Osteoblast (primary cell): ENCODE data around the gene BAZ2B. TPM values are rescaled to one million over a fixed set of nuclear protein-coding genes. Genes with fewer than 3 reads are reported as not detected.

Experiments
- DNase-seq: peaks from one replicate; pipeline ENCODE4 v3.0.0; 2011; ENCODE audit warnings: low spot score, mixed read lengths; ENCODE audit not compliant: insufficient read length; ENCODE audit errors: missing footprints
- H2AFZ ChIP-seq: 2 replicates; pipeline ENCODE4 v1.6.0; 2011; ENCODE audit warnings: mild to moderate bottlenecking, low read length
- H3K27ac ChIP-seq: 2 replicates; pipeline ENCODE4 v1.5.1; 2011; ENCODE audit warnings: mild to moderate bottlenecking, low read depth, low read length, moderate library complexity
- H3K27me3 ChIP-seq: 2 replicates; pipeline ENCODE4 v1.6.0; 2012; ENCODE audit warnings: mild to moderate bottlenecking, control low read depth, inconsistent platforms, low read length, moderate library complexity; ENCODE audit not compliant: insufficient read depth
- H3K36me3 ChIP-seq: 2 replicates; pipeline ENCODE4 v1.5.1; 2011; ENCODE audit warnings: mild to moderate bottlenecking, low read length, control low read depth, moderate library complexity; ENCODE audit not compliant: insufficient read depth
- H3K4me1 ChIP-seq: 2 replicates; pipeline ENCODE4 v1.5.1; 2011; ENCODE audit warnings: mild to moderate bottlenecking, low read length, control low read depth, moderate library complexity; ENCODE audit not compliant: insufficient read depth
- H3K4me2 ChIP-seq: 2 replicates; pipeline ENCODE4 v1.6.0; 2011; ENCODE audit warnings: mild to moderate bottlenecking, low read length; ENCODE audit not compliant: insufficient read depth
- H3K4me3 ChIP-seq: fragments of 200-600 bp; sonication (generic); 3 replicates; pipeline ENCODE4 v1.5.1; 2012; ENCODE audit warnings: mild to moderate bottlenecking, low read length, inconsistent platforms; ENCODE audit not compliant: insufficient read depth
- H3K79me2 ChIP-seq: 2 replicates; pipeline ENCODE4 v1.6.0; 2012; ENCODE audit warnings: mild to moderate bottlenecking, low read length, control low read depth, inconsistent platforms; ENCODE audit not compliant: insufficient read depth
- H3K9me3 ChIP-seq: 2 replicates; pipeline ENCODE4 v1.5.1; 2011; ENCODE audit warnings: low read depth, low read length, control low read depth
- H4K20me1 ChIP-seq: 2 replicates; pipeline ENCODE4 v1.6.0; 2012; ENCODE audit warnings: mild to moderate bottlenecking, low read length, control low read depth; ENCODE audit not compliant: insufficient read depth
- CTCF ChIP-seq: IDR thresholded peaks from 2 replicates; pipeline ENCODE4 v1.5.1; 2011; ENCODE audit warnings: mild to moderate bottlenecking, low read depth, low read length, moderate library complexity; ENCODE audit errors: extremely low read depth
- total RNA-seq: library from RNA; depleted of rRNA; stranded (reverse); fragments of >200 nt; gene quantifications from 2 replicates; pipeline ENCODE4 v1.2.3, GENCODE V29; 2012

Gene BAZ2B
- total RNA-seq, 1 donor = 59.4 TPM

GRCh38 chr2:159476329-159476728, 140.0 kb downstream of the BAZ2B start:
- H3K4me1 ChIP-seq = no peaks in the 10 kb centered on the region
- no peak overlapping the region for H3K4me3 ChIP-seq
- no peak overlapping the region for H3K27ac ChIP-seq
- H3K9me3 ChIP-seq = no peaks in the 10 kb centered on the region
- no peak overlapping the region for H3K4me2 ChIP-seq
- no peak for DNase-seq
- H3K27me3 ChIP-seq = no peaks in the 10 kb centered on the region
- no peak overlapping the region for H2AFZ ChIP-seq
- H4K20me1 ChIP-seq = no peaks in the 10 kb centered on the region
- H3K36me3 ChIP-seq = peaks cover 4% of the 10 kb centered on the region
- TF ChIP-seq CTCF = no peak
- H3K79me2 ChIP-seq = no peaks in the 10 kb centered on the region

- TF ChIP-seq CTCF = no peak
- Histone ChIP-seq H3K36me3 (peaks cover 4% of the 10 kb centered on the region), H3K79me2 (no peaks in the 10 kb centered on the region), H3K4me1 (no peaks in the 10 kb centered on the region), H4K20me1 (no peaks in the 10 kb centered on the region), H2AFZ (no peak overlapping the region), H3K27ac (no peak overlapping the region), H3K4me3 (no peak overlapping the region), H3K9me3 (no peaks in the 10 kb centered on the region), H3K4me2 (no peak overlapping the region), H3K27me3 (no peaks in the 10 kb centered on the region)
- no peak for DNase-seq
Measured at GRCh38 chr2:159475793-159476192, 140.6 kb downstream of the BAZ2B start.

- Histone ChIP-seq H3K9me3 (no peaks in the 10 kb centered on the region), H3K4me2 (no peak overlapping the region), H3K4me1 (no peaks in the 10 kb centered on the region), H3K4me3 (no peak overlapping the region), H3K27ac (no peak overlapping the region), H2AFZ (no peak overlapping the region), H3K27me3 (no peaks in the 10 kb centered on the region), H3K36me3 (peaks cover 4% of the 10 kb centered on the region), H3K79me2 (no peaks in the 10 kb centered on the region), H4K20me1 (no peaks in the 10 kb centered on the region)
- no peak for DNase-seq
- no peak for TF ChIP-seq CTCF
Measured at GRCh38 chr2:159471340-159471739, 145.0 kb downstream of the BAZ2B start.

GRCh38 chr2:159468257-159468656, 148.1 kb downstream of the BAZ2B start:
- DNase-seq = no peak
- H3K27ac ChIP-seq = no peak overlapping the region
- TF ChIP-seq CTCF = no peak

More at GRCh38 chr2:159468257-159468656, 148.1 kb downstream of the BAZ2B start:
- no peak overlapping the region for H3K4me2 ChIP-seq
- no peak overlapping the region for H2AFZ ChIP-seq
- H3K27me3 ChIP-seq = no peaks in the 10 kb centered on the region
- no peaks in the 10 kb centered on the region for H4K20me1 ChIP-seq
- no peaks in the 10 kb centered on the region for H3K36me3 ChIP-seq
- no peaks in the 10 kb centered on the region for H3K4me1 ChIP-seq
- H3K4me3 ChIP-seq = no peak overlapping the region
- no peaks in the 10 kb centered on the region for H3K9me3 ChIP-seq
- H3K79me2 ChIP-seq = no peaks in the 10 kb centered on the region
